ENCODE measurements around the gene PANK4. TPM values are rescaled to one million over a fixed set of nuclear protein-coding genes. Genes with fewer than 3 reads are reported as not detected.

PANK4 gene
- total RNA-seq, 1 donor from 2014 or later = 42.5 TPM

GRCh38 chr1:2477309-2477708 is 49.1 kb downstream of the PANK4 start:
- no peaks in the 10 kb centered on the region for H3K9me3 Mint-ChIP-seq (ENCODE audit: low read depth)
- H3K36me3 Mint-ChIP-seq (ENCODE audit: insufficient read depth) = no peaks in the 10 kb centered on the region
- no peaks in the 10 kb centered on the region for H3K27me3 Mint-ChIP-seq
- no peak for TF ChIP-seq CTCF (IDR thresholded peaks at IDR 0.05; ENCODE audit: unreplicated experiment)
- H3K4me3 Mint-ChIP-seq (ENCODE audit: low read depth) = no peak overlapping the region
- H3K27ac Mint-ChIP-seq = no peak overlapping the region
- DNase-seq (ENCODE audit: low spot score, unreplicated experiment) = no peak
- H3K4me1 Mint-ChIP-seq (ENCODE audit: low read depth) = no peaks in the 10 kb centered on the region

GRCh38 chr1:2476061-2476999 is 50.1 kb downstream of the PANK4 start, which contains the start of gene PLCH2:
Gene PLCH2 (plus strand): TSS chr1:2476289. CDS start chr1:2476589, 300 bp downstream.
- no peak for DNase-seq (ENCODE audit: low spot score, unreplicated experiment)
- Mint-ChIP-seq H3K9me3 (ENCODE audit: low read depth) (no peaks in the 10 kb centered on the region), H3K4me1 (ENCODE audit: low read depth) (no peaks in the 10 kb centered on the region), H3K27me3 (no peaks in the 10 kb centered on the region), H3K36me3 (ENCODE audit: insufficient read depth) (no peaks in the 10 kb centered on the region), H3K4me3 (ENCODE audit: low read depth) (no peak within 1 kb of the TSS), H3K27ac (no peak within 1 kb of the TSS)
- TF ChIP-seq CTCF (IDR thresholded peaks at IDR 0.05; ENCODE audit: unreplicated experiment) = no peak

DNA sequence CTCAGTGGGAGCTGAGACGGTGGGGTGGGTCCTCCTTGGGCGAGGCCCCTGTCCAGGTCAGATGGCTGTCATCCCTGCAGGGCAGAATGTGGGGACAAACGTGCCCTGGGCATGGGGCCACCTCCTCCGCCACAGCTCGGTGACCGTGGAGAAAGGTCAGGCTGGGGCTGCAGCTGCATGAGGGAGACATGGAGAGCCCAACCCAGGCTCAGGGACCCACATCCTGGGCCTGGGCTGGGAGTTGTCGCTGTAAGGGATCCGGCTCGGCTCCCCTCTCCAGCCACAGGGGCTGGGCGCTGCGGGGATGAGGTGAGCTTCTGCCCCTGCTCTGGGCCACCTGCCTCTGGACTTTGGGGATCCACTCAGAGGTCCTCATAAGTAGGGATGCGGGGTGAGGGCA is 50.8 kb downstream of the PANK4 start:
- Mint-ChIP-seq H3K36me3 (ENCODE audit: insufficient read depth) (no peaks in the 10 kb centered on the region), H3K27me3 (no peaks in the 10 kb centered on the region), H3K4me3 (ENCODE audit: low read depth) (no peak overlapping the region), H3K9me3 (ENCODE audit: low read depth) (no peaks in the 10 kb centered on the region), H3K4me1 (ENCODE audit: low read depth) (no peaks in the 10 kb centered on the region), H3K27ac (no peak overlapping the region)
- TF ChIP-seq CTCF (IDR thresholded peaks at IDR 0.05; ENCODE audit: unreplicated experiment) = no peak
- no peak for DNase-seq (ENCODE audit: low spot score, unreplicated experiment)

- DNase-seq (ENCODE audit: low spot score, unreplicated experiment) = no peak
- no peaks in the 10 kb centered on the region for H3K36me3 Mint-ChIP-seq (ENCODE audit: insufficient read depth)
- no peaks in the 10 kb centered on the region for H3K27me3 Mint-ChIP-seq
- no peak overlapping the region for H3K4me3 Mint-ChIP-seq (ENCODE audit: low read depth)
- TF ChIP-seq CTCF (IDR thresholded peaks at IDR 0.05; ENCODE audit: unreplicated experiment) = no peak
- no peaks in the 10 kb centered on the region for H3K9me3 Mint-ChIP-seq (ENCODE audit: low read depth)
- no peaks in the 10 kb centered on the region for H3K4me1 Mint-ChIP-seq (ENCODE audit: low read depth)
- H3K27ac Mint-ChIP-seq = no peak overlapping the region
Observed at GRCh38 chr1:2474933-2475371, 51.4 kb downstream of the PANK4 start.

- H3K9me3 Mint-ChIP-seq (ENCODE audit: low read depth) = no peaks in the 10 kb centered on the region
- no peak overlapping the region for H3K27ac Mint-ChIP-seq
- H3K4me3 Mint-ChIP-seq (ENCODE audit: low read depth) = no peak overlapping the region
- H3K36me3 Mint-ChIP-seq (ENCODE audit: insufficient read depth) = no peaks in the 10 kb centered on the region
- no peak for DNase-seq (ENCODE audit: low spot score, unreplicated experiment)
- TF ChIP-seq CTCF (IDR thresholded peaks at IDR 0.05; ENCODE audit: unreplicated experiment) = no peak
- no peaks in the 10 kb centered on the region for H3K27me3 Mint-ChIP-seq
- H3K4me1 Mint-ChIP-seq (ENCODE audit: low read depth) = no peaks in the 10 kb centered on the region
Observed at GRCh38 chr1:2474104-2474844, 52.1 kb downstream of the PANK4 start.

Data from progenitor cell of endocrine pancreas (in vitro differentiated cells).